CD4-positive, alpha-beta T cell treated with Interleukin-2 at 100 ng/mL for 4 hours (primary cell): ENCODE data around the gene ATOH8.

ENCODE experiments used
- DNase-seq: peaks from one replicate; pipeline ENCODE4 v3.0.0-alpha.2; 2020; ENCODE audit warnings: low spot score

Gene ATOH8

GRCh38 chr2:85786865-85787264 lies 33.1 kb downstream of the ATOH8 start:
- DNase-seq: no peak

DNA sequence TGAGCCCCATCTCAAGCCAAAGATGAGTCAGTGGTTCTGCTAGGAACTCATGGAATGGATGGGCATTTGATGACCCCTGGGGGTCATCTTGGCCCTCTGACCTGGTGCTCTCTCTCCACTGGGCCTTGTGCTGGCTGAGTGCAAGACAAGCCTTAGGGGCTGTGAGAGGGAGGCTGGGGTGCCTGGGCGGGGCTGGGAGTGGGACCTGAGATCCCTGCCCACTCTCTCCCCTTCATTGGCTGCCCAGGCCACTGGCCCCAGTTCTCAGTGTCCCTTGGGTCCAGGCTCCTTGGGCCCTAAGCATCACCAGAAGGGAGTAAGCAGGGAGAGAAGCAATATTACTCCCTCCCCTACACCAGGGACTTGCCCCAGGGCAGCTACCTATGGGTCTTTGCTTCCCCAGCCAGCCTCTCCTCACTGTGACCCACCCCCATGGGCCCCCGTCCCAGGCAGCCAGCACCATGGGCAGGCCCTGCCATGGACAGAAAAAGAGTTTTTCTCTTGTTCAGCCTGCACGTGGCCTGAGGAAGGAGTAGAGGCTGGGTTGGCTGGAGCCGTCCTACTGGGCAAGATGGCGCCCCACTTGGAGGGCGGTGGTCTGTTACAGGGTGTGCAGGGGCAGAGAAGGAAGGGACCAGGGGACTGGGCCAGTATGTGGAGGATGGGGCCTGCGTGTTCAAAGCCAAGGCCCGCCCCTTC lies 33.6 kb downstream of the ATOH8 start:
- DNase-seq: no peak

DNA sequence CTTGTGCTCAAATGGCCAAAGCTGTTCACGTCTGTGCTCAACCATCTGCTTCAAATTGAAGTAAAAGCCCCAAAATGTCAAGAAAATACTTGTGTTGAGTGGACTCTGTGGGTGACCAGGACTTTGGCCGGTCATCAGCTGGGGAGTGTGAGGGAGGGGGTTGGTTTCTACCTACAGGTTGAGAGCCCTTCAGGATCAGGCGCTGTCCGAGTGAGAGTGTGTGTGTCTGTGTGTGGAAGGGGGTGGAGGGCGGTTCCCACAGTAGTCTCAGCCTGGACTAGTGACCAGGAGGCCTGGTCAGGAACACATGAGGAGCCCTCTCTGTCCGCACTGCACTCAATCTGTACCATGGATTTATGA lies 34.2 kb downstream of the ATOH8 start:
- DNase-seq: no peak

- DNase-seq: no peak
Measured at GRCh38 chr2:85788603-85789002, 34.8 kb downstream of the ATOH8 start.

DNA sequence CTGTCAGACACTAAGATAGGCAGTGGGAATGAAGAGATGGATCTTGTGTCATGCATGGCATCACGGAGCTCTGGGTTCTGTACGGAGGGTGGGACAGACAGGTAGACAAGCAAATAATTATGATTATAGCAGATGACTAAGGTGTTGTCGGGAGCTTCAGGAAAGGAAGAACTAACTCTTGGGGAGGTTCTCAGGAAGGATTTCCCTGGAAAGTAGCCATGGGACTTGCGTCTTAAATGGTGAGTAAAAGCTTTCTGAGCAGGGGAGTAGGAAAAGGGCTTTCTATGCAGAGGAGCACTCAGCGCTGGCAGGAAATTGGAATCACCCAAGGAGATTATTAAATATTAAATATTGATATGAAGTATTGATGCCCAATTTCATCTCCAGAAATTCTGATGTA lies 35.5 kb downstream of the ATOH8 start:
- DNase-seq: no peak

- no peak for DNase-seq
Measured at GRCh38 chr2:85790032-85790431, 36.2 kb downstream of the ATOH8 start.

DNA sequence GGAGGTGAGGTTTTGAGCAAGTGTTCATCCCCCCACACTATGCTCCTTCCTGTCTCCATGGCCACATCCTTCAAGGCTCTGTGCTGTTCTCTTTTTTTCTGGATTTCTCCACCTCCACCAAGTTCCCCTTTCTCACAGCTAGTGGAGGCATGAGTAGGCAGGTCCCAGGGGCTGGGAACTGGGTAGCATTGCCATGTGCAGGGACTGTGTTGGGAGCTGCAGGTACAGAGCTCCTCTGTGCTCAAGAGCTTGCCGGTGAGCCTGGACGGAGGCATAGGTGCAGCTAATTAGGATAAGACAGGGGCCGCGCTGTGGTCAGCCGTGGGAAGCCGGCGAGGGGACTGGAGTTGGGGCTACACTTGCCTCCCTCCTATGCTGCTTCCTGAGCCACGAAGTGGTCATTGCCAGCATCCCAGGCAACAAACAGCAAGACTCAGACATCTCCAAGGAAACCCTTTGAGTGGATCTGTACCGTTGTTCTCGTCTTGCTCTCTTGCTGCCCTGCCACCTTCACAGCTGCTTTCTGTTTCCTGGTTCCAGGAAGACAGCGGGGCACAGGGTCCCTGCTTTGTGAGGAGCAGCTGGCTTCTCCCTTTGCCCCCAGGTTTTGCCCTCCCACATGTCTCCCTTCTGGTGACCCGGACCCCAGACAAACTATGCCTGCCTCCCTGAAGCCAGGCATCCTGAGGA lies 36.9 kb downstream of the ATOH8 start:
- no peak for DNase-seq

DNA sequence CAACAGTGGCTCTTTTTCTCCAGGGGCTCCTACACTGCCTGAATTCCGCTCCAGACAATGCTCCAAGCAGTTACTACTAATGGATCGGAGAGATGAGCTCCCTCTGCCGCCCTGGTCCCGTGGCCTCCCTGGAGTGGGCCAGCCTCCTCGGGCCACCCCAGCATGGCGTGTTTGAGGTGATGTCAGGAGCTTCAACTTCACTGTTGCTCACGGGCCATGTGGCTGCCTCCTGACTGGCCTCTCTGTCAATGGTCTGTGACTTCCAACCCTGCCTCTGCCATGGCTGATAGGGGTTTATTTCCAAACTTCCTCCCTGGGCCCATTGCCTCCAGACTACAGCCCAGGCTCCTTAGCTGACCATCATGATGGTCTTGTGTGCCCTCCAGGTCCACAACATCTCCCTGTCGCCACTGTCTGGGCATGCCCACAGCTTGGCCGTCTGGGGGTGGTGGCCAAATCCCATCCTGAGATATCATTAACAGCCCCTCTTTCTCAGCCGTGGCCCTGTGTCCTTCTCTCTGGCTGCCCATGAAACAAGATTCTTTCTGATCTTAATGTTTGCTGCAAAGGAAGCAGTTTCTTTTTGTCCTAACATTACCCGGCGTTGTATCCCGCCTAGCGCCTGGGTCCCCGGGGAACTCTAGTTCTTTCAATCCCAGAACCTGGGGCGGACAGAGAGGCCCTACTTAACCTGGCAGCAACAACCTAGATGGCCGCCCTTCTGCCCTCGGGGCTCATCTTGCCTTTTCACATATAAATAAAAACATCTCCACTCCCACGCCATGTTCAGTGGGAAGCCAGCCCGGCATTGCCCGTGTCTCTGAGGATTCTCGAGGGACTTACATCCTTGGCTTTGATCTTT lies 38.1 kb downstream of the ATOH8 start:
- no peak for DNase-seq

- DNase-seq: no peak
Measured at GRCh38 chr2:85792783-85793441, 39.1 kb downstream of the ATOH8 start.

DNA sequence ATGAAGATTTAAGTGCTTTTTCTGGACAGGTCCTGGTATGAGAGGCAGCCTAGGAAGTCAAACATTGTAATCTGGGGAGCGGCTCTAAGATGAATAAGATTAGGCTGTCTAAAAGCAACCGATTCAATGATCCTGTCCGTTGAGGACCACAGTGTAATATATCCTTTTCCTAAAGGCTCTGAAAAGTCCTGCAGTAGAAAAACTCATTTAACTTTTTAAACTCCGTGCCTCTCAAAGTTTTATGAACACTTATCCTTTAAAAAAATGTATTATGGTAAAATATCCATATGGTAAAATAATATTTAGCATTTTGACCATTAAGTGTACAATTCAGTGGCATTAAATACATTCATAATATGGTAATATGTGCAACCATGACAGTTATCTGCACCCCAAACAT lies 39.8 kb downstream of the ATOH8 start:
- DNase-seq: no peak

- DNase-seq: no peak
Measured at GRCh38 chr2:85794038-85794441, 40.2 kb downstream of the ATOH8 start.

DNA sequence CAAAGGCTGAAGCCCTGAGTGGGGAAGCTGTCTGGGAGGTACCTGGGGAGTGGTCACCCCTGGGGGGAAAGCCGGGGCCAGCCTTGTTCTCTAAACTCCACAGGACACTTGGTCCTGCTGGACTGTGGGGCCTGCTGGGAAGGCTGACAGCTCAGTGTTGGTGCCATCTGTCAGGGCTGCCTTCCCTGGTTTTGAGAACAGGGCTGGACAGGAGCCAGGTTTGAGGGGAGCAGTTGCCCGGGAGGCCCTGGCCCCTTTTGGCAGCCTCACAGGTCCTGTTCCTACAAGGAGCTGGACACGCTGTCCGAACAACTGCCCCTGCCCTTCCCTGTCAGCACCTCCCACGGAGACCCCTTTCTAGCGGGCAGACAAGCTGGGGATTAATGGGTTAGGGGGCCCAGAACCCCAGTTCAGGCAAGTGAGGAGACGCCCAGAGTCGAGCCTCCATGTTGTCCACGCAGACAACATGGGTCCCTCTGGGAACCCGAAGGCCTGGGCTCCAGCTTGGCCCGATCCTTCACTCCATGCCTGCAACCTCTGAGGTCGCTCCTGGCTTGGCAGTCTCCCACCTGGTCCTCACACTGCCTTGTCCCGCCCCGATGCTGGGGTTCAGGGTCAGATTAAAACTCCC lies 40.8 kb downstream of the ATOH8 start:
- no peak for DNase-seq

DNA sequence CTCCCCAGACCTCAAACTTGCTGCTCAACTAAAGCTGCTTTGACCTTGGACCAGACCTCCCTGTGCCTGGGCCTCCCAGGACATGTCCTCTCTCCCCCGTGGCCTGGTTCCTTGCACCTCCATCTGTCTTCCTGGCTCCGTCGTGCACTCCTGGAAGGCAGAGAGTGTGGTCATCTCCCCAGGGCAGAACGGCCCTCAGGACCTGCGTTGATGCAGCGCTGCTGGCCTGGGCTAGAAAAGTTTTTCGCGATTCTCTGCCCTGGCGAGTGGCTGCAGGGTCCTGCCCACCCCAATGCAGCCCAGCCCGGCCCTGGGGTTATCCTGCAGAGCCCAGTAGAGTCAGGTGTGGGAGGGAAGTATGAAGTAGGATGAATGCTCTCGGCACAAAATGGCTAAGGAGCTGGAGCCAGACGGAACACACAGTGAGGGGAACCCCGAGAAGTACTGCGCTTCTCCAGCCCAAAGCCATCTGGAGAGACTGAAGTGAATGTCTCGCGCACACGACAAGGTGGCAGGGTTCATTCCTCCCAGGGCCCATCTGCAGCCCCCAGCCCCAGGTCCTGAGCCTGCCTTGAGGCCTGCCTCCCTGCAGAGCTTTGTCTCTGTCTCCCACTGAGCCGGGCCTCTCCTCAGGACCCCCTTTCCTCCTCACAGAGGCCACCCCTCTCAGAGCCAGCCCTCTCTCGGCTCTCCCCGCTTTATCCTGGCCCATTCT lies 41.7 kb downstream of the ATOH8 start:
- no peak for DNase-seq

DNA sequence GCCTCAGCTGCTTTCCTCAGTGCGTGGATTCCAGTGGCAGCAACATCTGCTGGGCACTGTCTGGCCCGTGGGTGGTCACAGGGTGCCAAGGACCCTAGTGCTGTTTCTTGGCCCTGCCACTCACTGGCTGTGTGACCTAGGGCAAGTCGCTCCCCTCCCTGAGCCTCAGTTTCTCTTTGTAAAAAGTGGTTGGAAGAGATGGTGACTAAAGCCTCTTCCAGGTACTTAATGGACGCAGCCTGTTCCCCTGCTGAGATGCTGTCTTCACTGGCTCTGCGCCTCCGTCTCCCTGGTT lies 42.2 kb downstream of the ATOH8 start:
- DNase-seq: no peak

- DNase-seq: no peak
Measured at GRCh38 chr2:85796341-85797262, 42.8 kb downstream of the ATOH8 start.

GRCh38 chr2:85797263-85797660 lies 43.5 kb downstream of the ATOH8 start:
- DNase-seq: no peak

GRCh38 chr2:85797921-85798320 lies 44.1 kb downstream of the ATOH8 start:
- DNase-seq: no peak

DNA sequence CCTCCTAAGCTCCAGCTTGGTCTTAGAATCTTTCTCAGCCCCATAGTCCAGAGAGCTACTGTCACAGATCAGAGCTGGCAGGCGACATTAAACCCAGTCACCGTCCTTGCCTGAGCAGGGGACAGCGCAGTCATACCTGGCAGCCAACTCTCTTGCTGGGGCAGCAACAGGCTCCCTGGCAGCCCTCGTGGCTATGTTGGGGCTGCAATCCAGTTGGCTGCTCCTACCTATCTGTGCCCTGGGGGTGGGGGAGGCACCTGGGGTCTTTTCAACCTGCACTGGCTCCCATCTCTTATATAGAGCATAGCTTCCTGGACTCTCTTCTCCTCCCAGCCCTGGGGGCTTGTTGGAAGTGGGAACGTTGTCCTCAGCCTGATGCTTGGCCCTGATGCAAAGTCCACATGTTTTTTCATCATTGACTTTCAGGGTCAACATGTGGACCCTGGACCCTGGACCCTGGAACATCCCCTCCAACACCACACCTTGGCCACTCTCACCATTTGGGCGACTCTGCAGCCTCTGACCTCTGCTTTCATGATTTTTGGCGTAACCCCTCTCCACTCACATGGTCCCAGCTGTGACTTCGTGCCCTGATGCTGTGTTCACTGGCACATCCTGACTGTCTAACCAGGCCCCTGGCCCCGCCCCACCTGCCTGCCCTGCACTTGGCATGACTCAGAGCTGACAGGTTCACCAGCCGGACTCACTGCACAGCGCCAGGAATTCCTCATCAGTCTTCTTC lies 45.6 kb downstream of the ATOH8 start:
- DNase-seq: no peak

- DNase-seq: no peak
Measured at GRCh38 chr2:85800586-85800985, 46.8 kb downstream of the ATOH8 start.

DNA sequence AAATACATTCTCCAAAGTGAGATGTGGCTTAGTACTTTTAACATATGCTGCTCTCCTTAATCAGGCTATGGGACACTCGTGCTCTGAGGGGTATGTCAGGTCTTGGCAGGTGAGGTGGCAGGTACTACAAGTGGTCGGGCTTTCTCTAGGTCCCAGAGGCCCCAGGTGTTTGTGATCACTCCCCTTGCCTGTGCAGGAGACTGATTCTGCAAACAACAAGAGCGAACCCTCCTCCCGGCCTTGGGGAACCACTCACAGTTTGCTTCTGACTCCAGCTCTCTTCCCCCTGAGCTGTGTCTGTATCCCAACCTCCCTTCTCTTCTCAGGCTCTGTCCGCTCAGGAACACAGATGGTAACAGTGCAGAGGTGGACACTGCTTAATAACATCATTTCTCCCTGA lies 48.1 kb downstream of the ATOH8 start:
- no peak for DNase-seq
